ENCODE data around the gene HMCN1. TPM values are rescaled to one million over a fixed set of nuclear protein-coding genes. Genes with fewer than 3 reads are reported as not detected.
"Not testable (repeated sequence)": the region's sequence is repeated elsewhere in the genome, so short reads cannot be mapped to it uniquely, and the experiment has no call there.

HMCN1 gene
- total RNA-seq, 2 donors from 2014 or later, result 10.4 to 22.3 TPM

DNA sequence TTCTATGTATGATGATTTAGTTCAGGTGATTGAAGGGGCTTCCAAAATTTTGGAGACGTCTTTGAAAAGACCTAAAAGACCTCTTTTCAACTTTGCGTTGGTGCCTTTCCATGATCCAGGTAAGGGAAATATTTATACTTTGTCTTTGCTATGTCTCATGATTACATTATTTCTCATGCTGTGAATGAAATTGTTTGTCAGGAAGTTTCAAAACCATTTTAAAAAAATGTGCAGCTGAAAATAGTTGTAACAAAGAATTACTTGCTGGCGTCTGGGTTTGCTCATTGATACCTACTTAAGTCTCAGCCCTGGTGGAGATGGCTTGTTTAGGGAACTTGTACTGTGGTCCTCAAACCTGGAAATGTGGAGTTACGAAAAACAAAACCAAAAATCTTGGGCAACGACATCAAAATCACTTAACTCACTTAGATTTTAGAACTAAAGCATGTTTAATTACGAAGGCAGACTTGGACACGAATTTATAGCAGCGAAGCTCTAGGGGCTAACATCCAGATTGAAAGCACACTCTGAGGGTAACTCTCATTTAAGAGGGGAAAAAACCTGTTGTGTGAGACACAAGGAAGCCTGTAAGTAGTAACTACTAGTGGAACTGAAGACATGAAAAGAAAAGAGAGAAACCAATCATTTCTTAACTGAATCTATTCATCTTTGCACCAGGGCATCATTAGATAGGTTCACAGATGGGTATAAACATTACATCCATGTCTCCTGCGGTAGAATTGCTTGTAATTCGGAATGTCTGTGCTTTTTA, 924 bp downstream of the HMCN1 start:
- intact Hi-C loops (cut with DNase I), result loop anchor here in 1 of 2 donors (5.0 kb wide), 1 partner anchor 52 kb away; no protein-coding TSS in a partner anchor
- no peak for DNase-seq
- no peak for ATAC-seq

DNA sequence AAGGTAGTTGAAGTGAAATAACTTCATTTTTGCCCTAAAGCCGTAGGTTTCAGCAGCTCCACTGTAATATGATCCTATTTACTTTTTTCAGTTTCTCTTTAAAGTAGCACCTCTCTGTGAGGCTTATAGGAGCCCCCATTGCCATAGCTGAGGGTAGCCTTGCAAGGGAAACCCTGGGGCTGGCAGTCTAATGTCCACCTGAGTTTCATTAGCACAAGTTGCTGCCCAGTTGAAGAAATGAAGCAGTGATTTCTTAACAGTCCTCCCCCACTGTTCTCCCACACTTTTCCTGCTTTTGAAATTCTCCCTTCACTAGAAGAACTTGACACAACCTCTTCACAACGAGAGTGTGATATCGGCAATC, 1.5 kb downstream of the HMCN1 start:
- no peak for ATAC-seq
- no peak for DNase-seq
- intact Hi-C loops (cut with DNase I), result no loop called here

DNA sequence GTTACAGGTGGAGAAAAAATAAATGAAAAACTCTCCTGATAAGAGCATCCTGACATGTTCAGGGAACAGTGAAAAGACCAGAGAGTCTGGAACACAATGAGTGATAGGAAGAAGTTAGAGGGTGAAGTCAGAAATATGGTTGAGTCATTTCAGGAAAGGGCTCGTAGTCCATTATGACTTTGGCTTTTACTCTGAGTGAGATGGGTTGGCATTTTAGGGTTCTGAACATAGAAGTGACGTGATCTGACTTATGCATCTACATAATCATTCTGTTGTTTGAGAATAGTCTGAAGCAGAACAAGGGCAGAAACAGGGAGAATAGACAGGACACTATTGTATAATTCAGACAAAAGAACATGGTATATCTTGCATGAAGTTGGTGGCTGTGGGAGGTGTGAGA, 5.8 kb downstream of the HMCN1 start:
- intact Hi-C loops (cut with DNase I), result no loop called here
- ATAC-seq (no peak), DNase-seq (no peak)

DNA sequence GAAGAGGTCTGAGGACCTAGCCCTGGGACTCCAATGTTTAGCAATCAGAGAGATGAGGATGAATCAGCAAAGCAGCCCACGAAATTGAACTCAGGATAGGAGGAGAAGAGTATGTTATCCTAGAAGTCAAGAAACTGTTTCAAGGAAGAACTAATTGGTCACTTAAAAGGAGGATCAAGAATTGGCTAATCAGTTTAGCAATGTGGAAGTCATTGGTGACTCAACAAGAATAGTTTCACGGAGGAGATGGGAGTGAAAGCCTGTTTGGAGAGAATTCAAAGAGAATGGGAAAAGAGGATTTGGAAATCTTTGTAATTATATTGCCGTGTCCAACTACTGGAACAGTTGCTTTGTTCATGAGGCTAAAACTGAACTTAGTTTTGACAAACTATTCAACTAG, 7.4 kb downstream of the HMCN1 start:
- intact Hi-C loops (cut with DNase I), result no loop called here
- no peak for ATAC-seq

DNA sequence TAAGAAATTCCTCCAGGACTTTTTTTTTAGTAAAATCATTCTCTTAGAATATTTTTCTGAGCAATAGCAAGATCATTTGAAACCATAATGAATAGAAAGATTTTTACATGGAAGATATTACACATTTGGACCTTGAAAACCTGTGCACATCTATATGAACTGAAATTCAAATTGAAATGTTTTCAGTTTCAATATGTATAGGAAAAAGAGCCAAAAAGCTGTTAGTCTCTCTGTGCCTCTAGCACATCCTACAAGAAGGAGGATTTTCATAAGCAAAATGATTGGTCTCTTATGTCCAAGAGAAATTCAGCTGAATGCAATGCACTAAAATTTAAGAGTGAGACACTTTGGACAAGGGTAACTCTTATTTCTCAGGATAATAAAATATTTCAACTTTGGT, 8.2 kb downstream of the HMCN1 start:
- DNase-seq (no peak), ATAC-seq (no peak)
- intact Hi-C loops (cut with DNase I), result no loop called here

More for the DNA sequence above, 7.4 kb downstream of the HMCN1 start:
- DNase-seq, result no peak

DNA sequence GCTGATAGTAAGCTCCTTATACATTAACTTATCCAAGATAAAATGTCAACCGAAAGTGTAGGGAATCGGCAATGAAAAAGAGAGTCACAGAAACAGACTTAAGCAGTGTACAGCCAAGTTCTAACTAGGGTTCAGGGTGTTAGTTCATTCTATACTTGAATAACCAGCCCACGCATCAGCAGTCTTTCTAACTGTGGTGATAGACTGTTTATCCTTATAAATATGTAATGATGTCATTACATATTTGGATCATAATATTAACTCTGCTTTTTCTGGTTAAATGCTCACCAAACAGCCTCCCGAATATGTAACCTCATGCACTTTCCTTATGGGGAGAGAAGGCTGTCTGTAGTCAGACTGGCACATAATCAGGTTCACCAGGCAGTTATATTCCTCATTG, 11.0 kb downstream of the HMCN1 start:
- DNase-seq (no peak), ATAC-seq (no peak)
- intact Hi-C loops (cut with DNase I), result no loop called here

DNA sequence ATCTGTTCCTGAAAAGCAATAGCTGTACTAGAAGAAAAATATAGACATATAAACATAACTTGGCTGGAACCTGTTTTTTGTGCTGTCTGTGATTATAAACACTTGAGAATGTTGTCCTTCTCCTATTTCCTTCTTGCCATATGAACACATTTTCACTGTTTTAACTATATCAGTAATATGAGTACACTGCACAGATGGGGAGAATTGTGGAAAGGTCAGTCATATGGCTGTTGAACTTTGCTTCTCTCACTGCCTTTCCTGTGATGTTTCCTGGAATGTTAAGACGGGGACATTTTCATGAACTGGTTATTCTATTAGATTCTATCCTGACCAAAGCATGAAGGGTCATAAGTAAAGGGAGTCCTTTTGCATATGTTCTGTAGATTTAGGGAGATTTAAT, 24.9 kb downstream of the HMCN1 start:
- DNase-seq, result no peak
- ATAC-seq, result no peak
- intact Hi-C loops (cut with DNase I), result no loop called here

DNA sequence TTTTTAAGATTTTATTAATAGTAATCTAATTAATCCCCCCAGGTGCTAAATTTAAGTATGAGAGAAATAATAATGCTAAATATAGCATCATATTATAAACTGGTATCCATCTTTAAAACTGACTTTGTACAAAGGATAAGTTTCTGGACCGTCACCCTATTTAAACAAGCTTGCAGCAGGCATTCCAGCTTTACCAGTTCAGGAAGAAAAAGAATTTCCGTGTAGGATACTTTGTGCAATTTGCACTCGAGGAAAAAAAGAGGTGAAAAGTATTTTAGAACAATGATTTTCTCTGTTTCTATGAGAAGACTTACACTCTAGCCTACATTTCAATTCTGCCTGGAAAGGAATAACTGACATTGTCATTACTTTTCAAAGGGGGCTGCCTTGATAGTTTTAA, 27.6 kb downstream of the HMCN1 start:
- DNase-seq (no peak), ATAC-seq (no peak)
- intact Hi-C loops (cut with DNase I), result no loop called here

DNA sequence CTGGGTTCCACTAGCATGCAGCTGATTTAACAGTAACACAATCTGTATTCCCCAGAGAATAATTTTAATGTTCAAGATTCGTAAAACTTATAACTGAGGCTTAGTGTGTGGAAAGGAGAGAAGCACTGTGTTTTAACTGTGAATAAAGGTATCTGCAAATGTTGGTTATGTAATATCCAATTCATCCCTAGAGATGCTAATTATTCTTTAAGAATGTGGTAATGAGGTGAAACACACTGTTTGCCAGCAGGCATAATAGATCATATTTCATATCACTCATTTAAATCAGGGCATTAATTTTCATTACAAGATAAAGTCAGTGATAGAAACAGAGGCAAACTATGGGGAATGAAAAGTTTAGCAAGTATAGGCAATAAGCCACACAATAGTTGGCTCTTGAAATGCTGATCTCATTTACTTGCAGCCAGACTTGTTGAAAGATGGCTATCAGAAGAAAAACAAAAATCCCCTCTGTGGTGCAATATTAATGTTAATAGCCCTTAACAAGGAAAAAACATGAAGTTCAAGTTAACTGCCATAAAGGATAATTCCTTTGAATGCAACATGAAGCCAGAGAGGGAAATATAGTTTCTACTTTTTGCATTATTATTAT, 33.4 kb downstream of the HMCN1 start:
- intact Hi-C loops (cut with DNase I), result no loop called here
- ATAC-seq, result no peak

DNA sequence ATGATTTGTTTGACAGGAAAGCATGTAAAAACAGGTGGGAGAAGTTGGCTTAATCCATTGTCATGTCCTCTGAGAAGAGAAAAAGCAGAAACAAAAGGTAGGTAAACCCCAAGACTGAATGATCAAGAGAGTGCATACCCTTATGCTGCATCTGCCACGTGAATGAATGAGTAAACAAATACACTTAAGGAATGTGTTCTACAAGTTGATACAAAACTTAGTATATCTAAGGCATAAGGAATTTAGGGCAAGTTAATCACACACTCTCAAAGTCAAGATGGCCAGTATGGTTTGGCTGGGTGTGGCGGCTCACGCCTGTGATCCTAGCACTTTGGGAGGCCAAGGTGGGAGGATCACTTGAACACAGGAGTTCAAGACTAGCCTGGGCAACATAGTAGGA, 34.2 kb downstream of the HMCN1 start:
- no peak for ATAC-seq
- DNase-seq, result no peak
- intact Hi-C loops (cut with DNase I), result no loop called here

More for the DNA sequence above, 33.4 kb downstream of the HMCN1 start:
- DNase-seq, result no peak

DNA sequence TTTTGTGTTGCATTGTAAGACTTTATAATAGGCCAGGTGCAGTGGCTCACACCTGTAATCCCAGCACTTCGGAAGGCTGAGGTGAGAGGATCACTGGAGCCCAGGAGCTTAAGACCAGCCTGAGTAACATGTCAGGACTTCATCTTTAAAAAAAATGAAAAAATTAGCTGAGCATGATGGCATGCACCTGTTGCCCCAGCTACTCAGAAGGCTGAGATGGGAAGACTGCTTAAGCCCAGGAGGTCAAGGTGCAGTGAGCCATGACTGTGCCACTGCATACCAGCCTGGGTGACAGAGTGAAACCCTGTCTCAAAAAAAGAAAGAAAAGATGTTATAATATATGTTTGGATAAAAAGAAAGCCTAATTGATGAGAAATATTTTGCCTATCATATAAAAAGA, 34.9 kb downstream of the HMCN1 start:
- ATAC-seq (no peak), DNase-seq (no peak)
- intact Hi-C loops (cut with DNase I), result no loop called here

DNA sequence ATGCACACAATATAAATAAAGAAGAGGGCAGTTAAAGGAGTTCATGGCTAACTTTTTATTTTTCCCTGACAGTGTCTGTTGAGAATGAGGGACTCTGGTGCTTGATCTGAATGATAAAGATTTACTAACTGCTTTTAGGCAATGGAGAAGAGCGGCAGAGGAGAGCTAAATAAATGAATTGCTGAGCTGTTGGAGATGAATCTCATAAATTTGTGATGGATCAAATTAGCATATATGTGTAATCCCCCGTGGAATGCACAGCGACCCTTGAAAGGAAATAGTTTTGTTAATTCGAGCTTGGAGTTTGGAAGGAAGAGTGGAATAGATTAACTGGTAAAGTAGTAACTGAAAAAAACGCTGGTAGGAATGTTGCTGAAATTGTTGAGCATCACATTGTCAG, 40.2 kb downstream of the HMCN1 start:
- DNase-seq (no peak), ATAC-seq (no peak)
- intact Hi-C loops (cut with DNase I), result no loop called here

DNA sequence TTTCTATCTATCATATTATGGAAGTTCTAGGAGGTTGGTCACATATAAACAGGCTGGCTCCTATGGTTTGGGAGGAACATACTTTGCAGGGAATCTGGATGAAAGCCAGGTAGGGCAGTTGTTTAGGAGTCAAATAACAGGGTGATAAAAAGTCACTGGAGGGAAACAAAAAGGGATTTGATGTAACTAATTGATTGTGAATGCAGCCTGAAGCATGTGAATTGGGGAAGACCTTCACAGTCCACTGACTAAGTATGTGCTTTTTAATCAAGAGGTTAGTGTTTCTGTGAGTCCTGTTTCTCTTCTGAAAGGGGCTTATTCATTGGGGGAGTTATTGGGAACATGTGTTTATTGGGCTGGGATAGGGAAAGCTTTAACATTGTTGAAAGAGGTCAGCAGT, 41.3 kb downstream of the HMCN1 start:
- DNase-seq (no peak), ATAC-seq (no peak)
- intact Hi-C loops (cut with DNase I), result no loop called here

DNA sequence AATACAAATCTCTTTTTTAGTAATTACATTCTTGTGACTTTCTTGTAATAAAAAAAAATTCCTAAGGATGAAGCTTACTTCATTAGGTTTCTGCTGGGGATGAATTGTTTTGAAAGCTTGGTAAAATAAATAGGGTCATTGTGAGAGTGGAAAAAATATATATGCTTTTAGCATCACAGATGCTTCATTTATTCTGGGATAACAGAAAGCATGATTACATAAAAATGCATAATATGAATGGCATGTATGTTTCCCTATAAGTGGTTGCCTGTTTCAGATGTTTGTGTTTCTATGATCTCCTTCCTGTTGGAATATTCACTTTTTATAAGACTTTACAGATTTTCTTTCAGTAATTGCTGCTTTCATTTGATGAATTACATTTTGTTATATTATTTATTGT, 42.3 kb downstream of the HMCN1 start:
- DNase-seq (no peak), ATAC-seq (no peak)
- intact Hi-C loops (cut with DNase I), result no loop called here

DNA sequence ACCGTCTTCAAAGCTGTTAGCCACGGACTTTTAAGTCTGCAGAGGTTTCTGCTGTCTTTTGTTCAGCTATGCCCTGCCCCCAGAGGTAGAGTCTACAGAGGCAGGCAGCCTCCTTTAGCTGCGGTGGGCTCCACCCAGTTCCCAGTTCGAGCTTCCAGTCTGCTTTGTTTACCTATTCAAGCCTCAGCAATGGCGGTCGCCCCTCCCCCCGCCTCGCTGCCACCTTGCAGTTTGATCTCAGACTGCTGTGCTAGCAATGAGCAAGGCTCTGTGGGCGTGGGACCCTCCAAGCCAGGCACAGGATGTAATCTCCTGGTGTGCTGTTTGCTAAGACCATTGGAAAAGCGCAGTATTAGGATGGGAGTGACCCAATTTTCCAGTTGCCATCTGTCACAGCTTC, 49.7 kb downstream of the HMCN1 start:
- intact Hi-C loops (cut with DNase I); ATAC-seq; DNase-seq: not testable (repeated sequence)

DNA sequence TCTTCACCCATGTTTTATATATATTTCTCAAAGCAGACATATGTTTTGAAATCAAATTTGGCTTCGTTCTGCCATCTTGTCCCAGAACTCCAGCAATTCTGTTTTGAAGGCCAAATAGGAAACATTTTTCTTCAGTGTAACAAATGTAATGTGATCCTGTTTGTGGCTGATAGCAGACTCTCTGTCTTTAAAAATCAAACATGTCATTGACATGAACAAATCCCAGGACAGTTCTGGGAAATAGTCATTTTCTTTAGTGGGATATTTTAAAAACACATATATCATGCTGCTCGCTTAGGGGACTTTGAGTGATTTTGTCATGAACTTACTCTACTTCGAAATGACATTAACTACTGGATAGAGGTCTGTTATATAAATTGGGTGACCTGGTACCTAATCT, 51.4 kb downstream of the HMCN1 start:
- no peak for ATAC-seq
- DNase-seq, result no peak
- intact Hi-C loops (cut with DNase I), result loop anchor here in 1 of 2 donors (5.0 kb wide), 1 partner anchor 53 kb away; the partner anchor contains the start of gene HMCN1

DNA sequence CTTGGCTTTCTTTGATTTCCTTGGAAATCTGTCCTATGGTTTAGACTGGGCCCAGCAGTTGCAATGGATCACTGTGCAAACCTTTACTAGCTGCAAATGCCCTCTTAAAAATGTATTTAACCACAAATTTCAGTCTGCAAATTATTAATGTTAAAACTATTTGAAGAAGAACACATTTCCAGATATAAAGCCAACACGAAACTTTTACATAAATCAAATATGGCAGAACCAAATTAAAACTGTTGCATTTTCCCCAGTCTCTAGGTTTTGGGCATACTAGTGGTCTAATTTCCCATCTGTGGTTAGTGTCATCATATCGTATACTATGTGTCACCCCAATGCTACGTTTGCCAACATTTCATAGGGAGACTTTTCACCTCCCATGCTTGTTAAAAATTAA, 52.3 kb downstream of the HMCN1 start:
- no peak for DNase-seq
- no peak for ATAC-seq
- intact Hi-C loops (cut with DNase I), result loop anchor here in 1 of 2 donors (5.0 kb wide), 1 partner anchor 54 kb away; the partner anchor contains the start of gene HMCN1

DNA sequence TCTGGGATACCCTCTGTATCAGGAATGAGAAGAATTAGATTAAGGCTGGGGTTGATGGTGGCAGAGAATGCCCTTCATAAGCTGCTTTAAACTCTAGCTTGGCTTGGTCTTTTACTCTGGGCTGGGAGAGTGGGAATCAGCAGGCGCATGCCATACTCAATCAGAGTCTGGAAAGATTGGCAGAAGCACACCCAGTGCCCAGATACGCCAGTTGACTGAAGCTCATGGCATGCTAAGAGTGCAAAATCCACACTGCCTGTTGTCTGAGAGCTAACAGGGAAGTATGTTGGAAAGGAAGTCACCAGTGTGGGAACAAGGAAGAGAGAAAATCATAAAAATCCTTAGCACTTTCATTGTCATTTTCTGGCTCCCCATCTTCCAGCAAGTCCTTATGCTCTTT, 53.0 kb downstream of the HMCN1 start:
- no peak for DNase-seq
- ATAC-seq, result peak; percentile 62 to 82
- intact Hi-C loops (cut with DNase I), result loop anchor here in 1 of 2 donors (5.0 kb wide), 1 partner anchor 55 kb away; the partner anchor contains the start of gene HMCN1

DNA sequence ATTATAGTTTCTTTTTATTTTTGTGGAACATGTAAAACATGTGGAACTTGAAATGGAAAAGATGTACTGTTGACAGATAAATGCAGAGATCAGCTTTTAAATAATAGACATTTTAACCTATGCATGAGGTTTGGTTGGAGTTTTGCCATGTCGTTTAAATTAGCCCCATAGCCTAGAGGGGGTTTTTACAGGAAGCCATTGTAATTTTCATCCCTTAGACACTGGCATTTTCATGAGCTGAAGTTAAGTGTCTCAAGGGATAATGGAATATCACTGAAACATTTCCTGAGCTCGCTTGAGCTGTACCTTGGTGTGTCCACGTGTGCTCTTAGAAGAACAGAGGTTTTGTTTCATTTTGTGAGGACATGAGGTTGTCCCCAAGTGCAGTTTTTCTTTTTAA, 54.2 kb downstream of the HMCN1 start:
- intact Hi-C loops (cut with DNase I), result loop anchor here in 1 of 2 donors (5.0 kb wide), 1 partner anchor 56 kb away; the partner anchor contains the start of gene HMCN1
- ATAC-seq, result no peak
- DNase-seq, result no peak

DNA sequence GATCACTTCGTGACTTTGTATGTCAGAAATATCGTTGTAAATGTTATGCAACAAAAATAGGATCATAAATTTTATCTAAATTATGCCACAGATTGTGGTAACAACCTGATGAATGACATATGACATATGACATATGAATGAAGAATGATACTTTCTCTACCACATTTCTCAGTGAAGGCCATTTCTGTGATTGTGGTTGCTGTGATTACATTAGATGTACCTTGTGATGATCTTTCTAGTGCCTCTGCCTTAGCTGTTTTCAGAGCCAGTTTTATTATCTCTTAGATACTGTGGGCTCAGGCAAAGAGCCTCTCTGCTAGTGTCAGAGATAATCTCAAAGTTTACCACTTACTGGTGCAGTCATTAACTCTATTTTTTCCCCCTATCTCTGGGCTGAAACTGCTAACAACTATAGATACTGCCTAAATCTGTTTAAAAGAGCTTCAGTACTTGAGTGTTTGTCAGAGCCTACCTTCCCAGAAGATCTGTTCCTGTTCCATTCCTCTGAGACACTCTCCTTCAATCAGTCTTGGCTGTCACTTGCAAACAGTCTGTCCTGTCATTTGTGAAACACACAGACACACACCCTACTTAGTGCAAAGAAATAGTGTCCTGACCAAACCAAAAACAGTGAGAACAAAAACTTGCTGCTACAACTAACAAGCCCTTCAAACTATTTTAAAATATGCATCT, 55.5 kb downstream of the HMCN1 start:
- no peak for DNase-seq
- ATAC-seq, result peak in 1 of 2 donors; percentile 49
- intact Hi-C loops (cut with DNase I), result loop anchor here in 1 of 2 donors (5.0 kb wide), 1 partner anchor 57 kb away; the partner anchor contains the start of gene HMCN1
